Measurements from ENCODE around the gene CELF2.

CELF2 gene

DNA sequence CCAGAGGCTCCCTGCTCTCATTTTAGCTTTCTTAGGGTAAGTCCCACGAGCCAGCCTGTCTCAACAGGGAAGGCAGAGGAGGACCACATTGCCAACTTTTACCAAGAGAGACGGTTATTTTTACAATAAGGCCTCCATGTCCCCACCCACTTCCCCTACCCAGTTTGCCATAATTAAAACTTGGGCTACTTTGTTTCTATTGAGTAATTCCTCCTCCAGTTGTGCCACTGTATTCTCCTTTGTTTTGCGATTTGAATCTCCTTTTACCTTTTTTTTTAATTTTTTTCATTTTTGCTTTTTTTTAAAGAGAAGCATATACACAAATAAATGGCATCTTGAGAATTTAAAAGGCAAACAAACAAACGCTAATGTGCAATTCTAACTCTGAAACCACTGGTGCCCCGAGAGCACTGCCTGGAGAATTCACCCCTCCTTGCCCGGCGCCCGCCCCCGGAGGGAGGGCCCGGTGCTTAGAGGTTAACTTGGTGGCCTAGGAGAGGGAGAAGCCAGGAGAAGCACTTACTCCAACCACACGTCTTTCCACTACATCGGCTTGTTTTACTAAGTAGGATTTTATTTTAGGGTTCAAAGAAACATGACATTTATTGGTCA is 311.5 kb downstream of the CELF2 start:
- TF ChIP-seq SIN3A (IDR thresholded peaks at IDR 0.05; ENCODE audit: borderline replicate concordance, insufficient read depth, low read length) = no peak
- no peak for TF ChIP-seq TAF1 (IDR thresholded peaks at IDR 0.05; ENCODE audit: borderline replicate concordance, insufficient read depth, low read length)
- TF ChIP-seq FOXP2 (optimal IDR thresholded peaks at IDR 0.05; ENCODE audit: borderline replicate concordance, extremely low read depth, extremely low read length, insufficient read depth) = no peak
- TF ChIP-seq, protein P1, sequence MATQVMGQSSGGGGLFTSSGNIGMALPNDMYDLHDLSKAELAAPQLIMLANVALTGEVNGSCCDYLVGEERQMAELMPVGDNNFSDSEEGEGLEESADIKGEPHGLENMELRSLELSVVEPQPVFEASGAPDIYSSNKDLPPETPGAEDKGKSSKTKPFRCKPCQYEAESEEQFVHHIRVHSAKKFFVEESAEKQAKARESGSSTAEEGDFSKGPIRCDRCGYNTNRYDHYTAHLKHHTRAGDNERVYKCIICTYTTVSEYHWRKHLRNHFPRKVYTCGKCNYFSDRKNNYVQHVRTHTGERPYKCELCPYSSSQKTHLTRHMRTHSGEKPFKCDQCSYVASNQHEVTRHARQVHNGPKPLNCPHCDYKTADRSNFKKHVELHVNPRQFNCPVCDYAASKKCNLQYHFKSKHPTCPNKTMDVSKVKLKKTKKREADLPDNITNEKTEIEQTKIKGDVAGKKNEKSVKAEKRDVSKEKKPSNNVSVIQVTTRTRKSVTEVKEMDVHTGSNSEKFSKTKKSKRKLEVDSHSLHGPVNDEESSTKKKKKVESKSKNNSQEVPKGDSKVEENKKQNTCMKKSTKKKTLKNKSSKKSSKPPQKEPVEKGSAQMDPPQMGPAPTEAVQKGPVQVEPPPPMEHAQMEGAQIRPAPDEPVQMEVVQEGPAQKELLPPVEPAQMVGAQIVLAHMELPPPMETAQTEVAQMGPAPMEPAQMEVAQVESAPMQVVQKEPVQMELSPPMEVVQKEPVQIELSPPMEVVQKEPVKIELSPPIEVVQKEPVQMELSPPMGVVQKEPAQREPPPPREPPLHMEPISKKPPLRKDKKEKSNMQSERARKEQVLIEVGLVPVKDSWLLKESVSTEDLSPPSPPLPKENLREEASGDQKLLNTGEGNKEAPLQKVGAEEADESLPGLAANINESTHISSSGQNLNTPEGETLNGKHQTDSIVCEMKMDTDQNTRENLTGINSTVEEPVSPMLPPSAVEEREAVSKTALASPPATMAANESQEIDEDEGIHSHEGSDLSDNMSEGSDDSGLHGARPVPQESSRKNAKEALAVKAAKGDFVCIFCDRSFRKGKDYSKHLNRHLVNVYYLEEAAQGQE (IDR thresholded peaks at IDR 0.05; ENCODE audit: insufficient read depth in 1 of 2, low read depth in 2 of 2, low read length in 2 of 2) = no peak
- no peak for TF ChIP-seq POLR2AphosphoS5 (IDR thresholded peaks at IDR 0.05; ENCODE audit: low read depth, low read length)

DNA sequence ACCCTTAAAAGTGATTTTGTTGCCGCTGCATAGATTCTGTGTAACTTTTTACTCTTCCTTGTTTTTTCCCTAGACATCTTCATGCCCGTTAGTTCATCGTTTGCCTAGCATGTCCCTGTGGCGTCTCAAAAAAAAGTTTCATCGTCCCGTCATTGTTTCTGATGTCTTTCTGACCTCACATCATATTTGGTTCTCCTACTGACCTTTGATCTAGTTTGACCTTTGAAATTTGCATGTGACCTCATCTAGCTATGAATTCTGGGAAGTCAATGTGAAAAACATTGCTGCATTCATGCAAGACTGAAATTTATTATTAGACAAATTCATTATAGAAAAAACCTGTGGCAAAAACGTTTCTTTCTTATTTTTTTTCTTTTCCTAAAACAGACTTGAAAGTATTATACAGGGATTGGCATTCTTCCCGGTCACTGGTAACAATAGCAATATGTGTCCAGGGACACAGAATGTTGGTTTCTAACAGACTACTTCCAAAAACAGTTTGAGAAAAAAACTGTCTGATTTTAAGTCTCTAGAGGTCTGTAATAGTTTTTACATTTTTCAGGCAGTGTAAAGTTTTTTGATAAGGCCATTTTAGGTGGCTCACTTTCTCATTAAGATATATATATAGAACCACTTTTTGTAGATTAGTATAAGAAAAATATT is 312.8 kb downstream of the CELF2 start:
- TF ChIP-seq SIN3A (IDR thresholded peaks at IDR 0.05; ENCODE audit: borderline replicate concordance, insufficient read depth, low read length) (no peak), FOXP2 (optimal IDR thresholded peaks at IDR 0.05; ENCODE audit: borderline replicate concordance, extremely low read depth, extremely low read length, insufficient read depth) (no peak), TAF1 (IDR thresholded peaks at IDR 0.05; ENCODE audit: borderline replicate concordance, insufficient read depth, low read length) (no peak)

- TF ChIP-seq FOXP2 (optimal IDR thresholded peaks at IDR 0.05; ENCODE audit: borderline replicate concordance, extremely low read depth, extremely low read length, insufficient read depth) (no peak), TAF1 (IDR thresholded peaks at IDR 0.05; ENCODE audit: borderline replicate concordance, insufficient read depth, low read length) (no peak), POLR2AphosphoS5 (IDR thresholded peaks at IDR 0.05; ENCODE audit: low read depth, low read length) (no peak), SIN3A (IDR thresholded peaks at IDR 0.05; ENCODE audit: borderline replicate concordance, insufficient read depth, low read length) (no peak)
- TF ChIP-seq, protein P1 (IDR thresholded peaks at IDR 0.05; ENCODE audit: insufficient read depth in 1 of 2, low read depth in 2 of 2, low read length in 2 of 2) = no peak
Observed at GRCh38 chr10:11331046-11331577, 313.4 kb downstream of the CELF2 start.

DNA sequence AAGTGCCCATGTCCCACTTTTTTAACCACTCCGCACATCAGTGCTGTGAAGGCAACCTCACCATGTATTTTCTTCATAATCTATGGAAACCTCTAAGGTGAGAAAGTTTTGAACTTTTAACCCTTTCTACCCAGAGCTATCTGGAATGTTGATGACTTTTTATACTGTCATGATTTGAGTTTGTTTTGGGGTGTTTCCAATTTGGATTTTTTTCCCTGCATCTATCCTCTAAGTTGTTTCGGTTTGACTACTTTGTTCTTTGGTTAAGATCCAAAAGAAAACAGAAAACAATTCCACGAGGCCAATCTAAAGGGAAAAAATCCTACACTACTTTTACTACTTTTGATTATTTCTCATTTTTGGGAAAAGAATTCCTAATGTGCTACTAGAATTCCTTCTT is 314.1 kb downstream of the CELF2 start:
- no peak for TF ChIP-seq FOXP2 (optimal IDR thresholded peaks at IDR 0.05; ENCODE audit: borderline replicate concordance, extremely low read depth, extremely low read length, insufficient read depth)
- TF ChIP-seq POLR2AphosphoS5 (IDR thresholded peaks at IDR 0.05; ENCODE audit: low read depth, low read length) = no peak
- no peak for TF ChIP-seq SIN3A (IDR thresholded peaks at IDR 0.05; ENCODE audit: borderline replicate concordance, insufficient read depth, low read length)
- no peak for TF ChIP-seq TAF1 (IDR thresholded peaks at IDR 0.05; ENCODE audit: borderline replicate concordance, insufficient read depth, low read length)
- TF ChIP-seq, protein P1 (IDR thresholded peaks at IDR 0.05; ENCODE audit: insufficient read depth in 1 of 2, low read depth in 2 of 2, low read length in 2 of 2) = no peak

GRCh38 chr10:11332846-11333245 is 315.2 kb downstream of the CELF2 start:
- no peak for TF ChIP-seq FOXP2 (optimal IDR thresholded peaks at IDR 0.05; ENCODE audit: borderline replicate concordance, extremely low read depth, extremely low read length, insufficient read depth)
- TF ChIP-seq SIN3A (IDR thresholded peaks at IDR 0.05; ENCODE audit: borderline replicate concordance, insufficient read depth, low read length) = no peak
- TF ChIP-seq, protein P1 (IDR thresholded peaks at IDR 0.05; ENCODE audit: insufficient read depth in 1 of 2, low read depth in 2 of 2, low read length in 2 of 2) = no peak
- no peak for TF ChIP-seq POLR2AphosphoS5 (IDR thresholded peaks at IDR 0.05; ENCODE audit: low read depth, low read length)
- no peak for TF ChIP-seq TAF1 (IDR thresholded peaks at IDR 0.05; ENCODE audit: borderline replicate concordance, insufficient read depth, low read length)

All from PFSK-1 (cell line).